Loucy (cell line): ENCODE measurements around the gene AIRE.
"Not testable (repeated sequence)": the region's sequence is repeated elsewhere in the genome, so short reads cannot be mapped to it uniquely, and the experiment has no call there.

Experiments used
- CTCF ChIP-seq: fragments of 200-600 bp; sonication (generic); conservative IDR thresholded peaks from 2 replicates; pipeline ENCODE4 v1.5.1; 2014; ENCODE audit warnings: mild to moderate bottlenecking, antibody characterized with exemption, low read length
- EZH2phosphoT487 ChIP-seq: fragments of 200-600 bp; IDR thresholded peaks from 2 replicates; pipeline ENCODE4 v1.6.1; 2018; ENCODE audit warnings: antibody characterized with exemption, mild to moderate bottlenecking, moderate library complexity, borderline replicate concordance

GRCh38 chr21:44283211-44283785 is 2.4 kb upstream of the AIRE start:
- TF ChIP-seq CTCF, EZH2phosphoT487: not testable (repeated sequence)
